ENCODE measurements around the gene SP3.
A peak's percentile ranks its signal among the peaks of the same experiment; 100 is the strongest.

Gene SP3

DNA sequence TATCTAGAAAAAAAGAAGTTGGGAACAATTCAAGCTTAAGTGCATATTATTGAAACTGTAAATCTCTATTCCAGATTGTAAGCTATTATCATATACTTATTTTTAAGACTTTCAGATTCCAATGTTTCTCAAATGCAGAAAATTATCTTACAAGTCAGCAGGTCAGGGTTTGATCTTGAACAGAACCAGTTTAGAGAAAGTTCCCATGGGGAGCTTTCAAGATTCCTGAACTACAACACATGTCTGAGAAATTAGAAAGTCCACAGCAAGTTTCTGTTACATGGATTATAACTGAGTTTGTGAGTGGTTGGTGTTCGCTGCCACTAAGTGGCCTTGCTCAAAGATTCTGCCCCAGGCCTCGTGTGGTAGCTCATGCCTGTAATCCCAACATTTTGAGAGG, 31.6 kb upstream of the SP3 start:
- no peak for DNase-seq (ENCODE audit: low spot score)

DNA sequence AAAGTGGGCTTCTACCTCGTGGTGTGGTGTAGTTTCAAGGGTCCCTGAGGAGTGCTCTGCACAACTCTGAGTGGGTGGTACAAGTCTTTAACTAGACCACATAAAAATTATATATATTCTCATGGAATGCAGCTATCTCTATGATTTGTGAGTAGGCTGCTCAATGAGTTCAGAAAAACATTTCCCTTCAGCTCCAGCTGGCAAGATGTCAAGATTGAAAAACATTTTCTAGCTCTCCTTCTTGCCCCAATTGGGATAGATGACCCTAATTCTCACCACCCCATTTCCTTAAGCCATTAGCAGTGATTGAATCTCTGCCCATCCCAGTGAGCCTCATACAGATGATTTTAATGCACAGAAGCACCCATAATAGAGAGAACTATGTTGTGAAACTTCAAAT, 28.3 kb upstream of the SP3 start:
- DNase-seq (ENCODE audit: low spot score) = no peak

DNA sequence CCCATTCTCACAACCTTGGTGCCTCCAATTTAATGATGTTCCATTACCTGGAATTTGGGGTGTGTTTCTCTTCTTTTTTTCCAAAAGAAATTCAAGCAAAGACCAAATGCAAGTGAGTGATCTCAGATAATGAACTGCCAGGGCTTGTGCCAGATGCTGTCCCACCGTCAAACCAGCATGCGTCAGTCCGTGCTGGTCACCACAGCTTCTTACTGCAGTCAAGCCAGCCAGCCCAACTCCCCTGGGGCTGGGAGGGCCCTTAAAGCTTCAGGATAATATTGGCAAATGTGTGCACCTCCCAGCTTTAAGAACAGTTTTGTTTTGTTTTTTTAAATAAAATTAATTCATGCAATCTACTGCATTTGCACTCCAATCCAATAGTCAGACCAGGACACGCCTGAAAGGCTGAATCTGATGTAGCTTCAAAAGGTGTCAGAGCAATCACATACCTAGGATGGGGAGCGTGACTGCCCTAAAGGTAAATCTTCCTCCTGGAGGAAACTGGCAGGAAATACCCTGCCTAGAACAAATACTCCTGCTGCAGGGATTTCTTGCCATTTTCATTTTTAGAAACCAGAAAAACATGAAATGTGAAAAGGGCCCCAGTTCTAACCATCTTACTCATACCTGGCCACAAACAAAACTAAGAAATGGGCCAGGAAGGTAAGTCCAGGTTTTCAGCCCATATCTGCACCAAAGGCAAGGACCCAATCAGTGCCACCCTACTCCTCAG, 26.8 kb upstream of the SP3 start:
- DNase-seq (ENCODE audit: low spot score) = no peak

DNA sequence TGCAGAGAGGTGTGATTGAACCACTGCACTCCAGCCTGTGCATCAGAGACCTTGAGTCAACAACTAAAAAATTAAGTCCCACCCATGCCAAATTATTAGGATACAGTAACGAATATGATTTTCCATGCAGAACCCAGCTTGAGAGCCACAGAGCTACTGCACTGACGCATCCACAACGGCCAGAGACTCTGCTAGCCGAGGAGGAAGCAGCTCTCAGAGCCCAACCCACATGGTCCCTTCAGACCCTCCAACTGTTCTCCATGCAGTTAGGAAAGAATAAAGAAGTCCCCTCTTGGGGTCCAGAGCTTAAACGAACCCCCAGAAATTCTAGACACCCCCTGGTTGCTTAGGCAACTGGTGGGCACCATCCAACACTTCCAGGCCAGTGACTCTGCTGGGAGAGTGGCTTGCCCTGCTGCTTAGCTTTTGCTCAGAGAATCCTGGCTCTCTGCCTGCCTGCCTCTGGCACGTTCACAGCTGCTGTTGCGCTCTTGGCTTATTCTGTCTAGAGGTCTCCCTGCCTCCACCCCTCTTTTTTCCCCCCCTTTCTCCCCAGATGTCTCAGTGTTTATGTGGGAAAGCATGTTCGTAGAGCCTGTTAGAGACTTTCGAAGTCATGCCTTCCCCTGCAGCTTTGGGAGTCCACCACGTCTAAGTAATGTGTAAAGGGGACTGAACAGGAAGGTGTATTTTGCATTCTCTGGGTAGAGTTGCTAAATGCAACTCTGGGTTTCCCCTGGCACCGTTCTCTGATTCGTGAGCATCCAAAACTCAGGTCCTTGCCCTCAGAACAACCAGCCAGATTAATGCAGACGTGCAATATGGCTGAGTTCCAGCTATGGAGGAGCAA, 26.0 kb upstream of the SP3 start:
- DNase-seq (ENCODE audit: low spot score) = no peak

DNA sequence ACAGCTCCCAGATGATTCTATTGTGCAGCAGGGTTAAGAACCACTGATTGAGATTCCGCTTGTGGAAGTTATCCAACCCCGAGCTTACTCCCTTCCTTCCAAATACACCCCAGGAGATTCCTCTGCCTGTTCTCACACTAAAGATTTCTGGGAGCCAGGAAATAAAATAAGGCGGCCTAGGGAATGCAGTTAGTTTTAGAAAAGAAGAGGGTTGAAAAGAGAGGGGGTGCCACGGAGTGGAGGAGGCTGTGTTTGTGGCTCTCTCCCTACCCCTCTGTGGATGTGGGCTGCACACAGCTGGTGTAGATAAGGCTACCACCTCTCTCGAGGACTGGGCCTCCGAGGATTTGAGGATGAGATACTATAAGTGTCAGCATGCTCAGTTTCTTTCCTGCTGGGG, 25.1 kb upstream of the SP3 start:
- DNase-seq (ENCODE audit: low spot score) = no peak

DNA sequence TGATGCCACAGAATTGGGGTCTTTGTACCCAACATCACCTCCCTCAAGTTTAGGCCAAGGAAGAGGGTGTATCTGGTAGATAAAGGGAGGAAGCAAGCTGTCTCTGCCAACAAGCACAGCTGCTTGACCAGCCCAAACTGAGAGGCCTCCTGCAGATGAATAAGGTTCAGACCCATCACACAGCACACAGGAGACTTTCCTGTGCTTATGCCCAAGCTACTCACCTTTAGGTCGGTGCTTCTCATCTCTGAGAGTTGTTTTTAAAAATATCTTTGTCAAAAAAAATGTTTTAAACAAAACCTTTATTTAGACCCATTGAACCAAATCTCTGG, 24.7 kb upstream of the SP3 start:
- no peak for DNase-seq (ENCODE audit: low spot score)

- no peak for DNase-seq (ENCODE audit: low spot score)
Measured at GRCh38 chr2:173989160-173989883, 24.1 kb upstream of the SP3 start.

- no peak for DNase-seq (ENCODE audit: low spot score)
Measured at GRCh38 chr2:173986805-173987204, 21.6 kb upstream of the SP3 start.

DNA sequence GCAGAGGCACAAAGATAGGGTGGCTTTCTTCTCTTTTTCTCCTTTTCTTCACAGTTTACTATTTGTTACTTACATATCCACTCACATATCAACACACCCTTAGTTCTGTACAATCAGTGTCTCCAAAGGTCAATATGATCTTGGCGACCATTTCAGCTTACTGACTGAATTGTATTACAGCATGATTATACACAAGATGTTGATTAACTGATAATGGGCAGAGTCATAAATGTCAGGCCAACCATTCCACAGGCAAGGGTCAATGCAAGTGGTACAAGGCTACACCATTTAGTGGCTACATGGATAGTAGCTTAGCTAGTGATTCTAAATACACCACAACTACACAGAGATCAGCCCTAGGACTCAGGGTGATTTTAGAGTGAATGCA, 20.4 kb upstream of the SP3 start:
- DNase-seq (ENCODE audit: low spot score) = no peak

DNA sequence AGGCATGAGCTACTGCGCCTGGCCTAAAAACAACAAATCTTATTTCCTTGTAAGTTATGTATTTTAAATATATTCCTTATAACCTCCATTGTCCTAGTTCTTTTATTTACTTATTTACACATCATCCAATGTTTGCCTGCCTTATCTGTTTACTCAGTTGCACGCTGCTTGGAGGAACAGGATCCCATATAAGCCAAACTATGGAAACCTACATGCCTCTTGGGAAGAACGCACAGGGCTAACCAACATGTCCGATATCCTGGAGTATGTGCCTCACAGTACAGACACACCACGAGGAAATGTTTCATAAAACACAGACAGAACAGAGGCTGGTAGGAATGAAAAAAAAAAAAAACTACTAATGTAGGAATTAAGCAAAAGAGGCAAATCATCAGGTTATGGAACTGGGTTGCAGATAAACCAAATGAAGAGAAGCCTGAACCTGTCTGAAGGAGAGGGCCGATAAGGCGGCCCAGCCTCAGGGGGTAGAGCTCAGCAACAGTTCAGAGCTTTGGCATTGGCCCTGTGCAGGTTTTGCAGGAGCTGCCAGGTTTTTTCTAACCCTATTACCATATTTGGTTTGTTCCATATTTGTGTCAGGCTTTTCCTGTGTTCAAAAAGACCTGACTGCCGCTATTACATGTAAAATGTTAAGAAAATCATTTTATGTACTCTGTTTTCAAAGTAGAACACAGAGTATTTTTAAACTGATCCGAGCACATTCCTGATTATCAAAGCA, 19.9 kb upstream of the SP3 start:
- DNase-seq (ENCODE audit: low spot score) = no peak

- no peak for DNase-seq (ENCODE audit: low spot score)
Measured at GRCh38 chr2:173983391-173983871, 18.3 kb upstream of the SP3 start.

- DNase-seq (ENCODE audit: low spot score) = no peak
Measured at GRCh38 chr2:173982918-173983317, 17.7 kb upstream of the SP3 start.

DNA sequence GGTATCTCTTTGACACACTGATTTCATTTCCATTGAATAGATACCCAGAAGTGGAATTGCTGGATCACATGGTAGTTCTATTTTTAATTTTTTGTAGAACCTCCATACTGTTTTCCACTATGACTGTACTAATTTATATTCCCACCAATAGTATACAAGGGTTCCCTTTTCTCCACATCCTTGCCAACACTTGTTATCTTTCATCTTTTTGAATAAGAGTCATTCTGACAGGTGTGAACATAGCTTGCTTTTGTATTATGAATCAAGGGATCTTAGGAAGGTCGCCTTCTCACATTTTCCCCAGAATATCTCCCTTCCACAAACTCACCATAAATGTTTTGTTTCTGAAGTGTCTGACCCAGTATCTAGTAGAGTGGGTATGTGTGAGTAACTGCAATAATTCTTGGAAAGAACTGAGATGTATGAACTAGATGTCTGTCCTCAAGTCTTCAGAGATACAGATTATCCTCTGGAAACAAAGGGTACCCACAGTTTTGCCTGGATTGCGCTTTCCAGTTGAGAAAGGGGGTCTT, 17.1 kb upstream of the SP3 start:
- DNase-seq (ENCODE audit: low spot score) = no peak

- DNase-seq (ENCODE audit: low spot score) = no peak
Measured at GRCh38 chr2:173981520-173981919, 16.3 kb upstream of the SP3 start.

DNA sequence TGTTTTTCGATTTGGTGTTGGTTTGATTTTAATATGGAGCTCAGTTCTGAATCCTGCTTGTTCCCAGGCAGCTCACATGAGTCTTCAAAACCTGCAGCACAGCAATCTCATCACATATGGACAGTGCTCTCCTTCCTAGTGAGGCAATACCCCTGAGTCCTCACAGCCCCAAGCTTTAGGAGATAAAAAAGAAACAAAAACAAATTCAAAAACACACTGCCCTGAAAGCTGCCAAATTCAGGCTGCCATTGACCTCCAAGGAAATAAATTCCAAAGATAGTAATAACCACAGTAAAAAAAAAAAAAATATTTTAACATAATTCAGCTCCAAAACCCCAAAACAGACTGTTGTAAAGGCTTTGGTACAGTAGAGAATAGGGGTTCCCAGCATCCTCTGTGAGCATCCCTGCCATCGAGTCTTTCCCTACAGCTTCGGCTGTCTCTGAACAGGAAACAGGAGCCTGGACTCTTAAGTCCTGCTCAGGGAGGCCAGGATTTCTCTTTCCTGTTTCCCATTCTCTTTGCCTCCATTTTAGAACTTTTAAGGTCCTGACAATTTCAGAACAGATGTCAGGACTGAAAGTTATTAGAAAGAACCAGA, 14.7 kb upstream of the SP3 start:
- DNase-seq (ENCODE audit: low spot score) = no peak

DNA sequence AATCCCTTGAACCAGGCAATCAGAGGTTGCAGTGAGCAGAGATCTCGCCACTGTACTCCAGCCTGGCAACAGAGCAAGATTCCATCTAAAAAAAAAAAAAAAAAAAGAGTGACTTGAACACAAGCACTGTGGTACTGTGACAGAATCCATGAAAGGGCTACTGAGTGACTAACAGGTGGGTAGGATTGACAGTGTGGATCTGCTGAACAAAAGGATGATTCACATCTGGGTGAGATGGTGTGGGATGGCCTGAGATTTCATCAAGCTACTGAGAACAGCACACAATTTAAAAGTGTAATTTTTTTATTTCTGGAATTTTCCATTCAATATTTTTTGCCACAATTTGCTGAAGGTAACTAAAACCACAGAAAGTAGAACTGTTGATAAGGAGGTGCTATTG, 13.3 kb upstream of the SP3 start:
- peak; percentile 43 for DNase-seq (ENCODE audit: low spot score)

GRCh38 chr2:173972636-173973035, 7.5 kb upstream of the SP3 start:
- peak; percentile 34 for DNase-seq (ENCODE audit: low spot score)

DNA sequence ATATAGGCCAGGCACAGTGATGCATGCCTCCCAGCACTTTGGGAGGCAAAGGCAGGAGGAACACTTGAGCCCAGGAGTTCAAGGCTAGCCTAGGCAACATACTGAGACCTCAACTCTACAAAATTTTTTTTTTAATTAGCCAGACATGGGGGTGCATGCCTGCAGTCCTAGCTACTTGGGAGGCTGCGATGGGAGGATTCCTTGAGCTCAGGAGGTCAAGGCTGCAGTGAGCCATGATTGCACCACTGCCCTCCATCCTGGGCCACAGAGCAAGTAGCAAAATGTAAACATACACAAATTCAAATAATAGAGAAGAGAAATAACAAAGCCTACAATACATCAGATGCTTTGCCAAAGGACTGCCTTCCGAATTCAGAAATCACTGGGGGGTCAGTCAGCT, 7.0 kb upstream of the SP3 start:
- no peak for DNase-seq (ENCODE audit: low spot score)

DNA sequence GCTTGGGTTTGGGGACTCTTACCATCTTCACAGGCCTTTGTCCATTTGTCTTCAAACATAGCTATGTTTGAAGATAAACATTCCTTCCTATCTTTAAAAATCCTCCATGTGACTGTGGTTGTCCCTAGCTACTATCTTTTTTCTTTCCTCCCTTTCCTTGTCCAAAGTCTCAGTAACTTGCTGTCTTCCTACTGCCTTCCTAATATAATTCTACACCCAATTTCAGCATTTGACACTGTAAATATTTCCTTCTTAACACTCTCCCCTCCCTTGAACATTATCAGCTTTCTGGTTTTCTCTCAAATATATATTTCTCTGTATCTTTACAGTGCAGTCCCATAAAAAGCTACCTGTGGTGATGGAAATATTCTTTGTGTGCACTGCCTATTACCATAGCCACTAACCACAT, 5.3 kb upstream of the SP3 start:
- DNase-seq (ENCODE audit: low spot score) = no peak

GRCh38 chr2:173969886-173970285, 4.7 kb upstream of the SP3 start:
- DNase-seq (ENCODE audit: low spot score) = no peak

DNA sequence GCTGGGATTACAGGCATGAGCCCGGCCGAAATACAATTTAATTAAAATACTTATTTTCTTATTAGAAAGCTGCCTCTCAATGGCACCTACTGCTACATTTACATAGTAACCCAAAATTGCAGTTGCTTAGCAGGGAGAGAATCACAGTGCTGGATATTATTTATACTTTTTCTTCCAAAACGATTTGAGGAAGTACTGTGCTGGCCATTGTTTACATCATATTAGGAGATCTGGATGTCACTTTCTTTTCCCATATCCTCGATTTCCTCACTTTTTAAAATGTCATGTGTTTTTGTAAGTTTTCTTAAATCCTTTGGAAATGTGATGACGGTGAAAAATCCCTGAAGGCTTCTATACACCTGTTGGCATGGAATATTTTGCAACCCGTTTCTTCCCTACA, 3.4 kb upstream of the SP3 start:
- no peak for DNase-seq (ENCODE audit: low spot score)

Measured in SW480 (cell line).